HG02943 (cell line): ENCODE results near the gene PER3.
"Not testable (repeated sequence)": the region's sequence is repeated elsewhere in the genome, so short reads cannot be mapped to it uniquely, and the experiment has no call there.

Experiments used
- ATAC-seq: cut with Tn5 transposase; IDR thresholded peaks from one replicate; pipeline ENCODE4 v1.9.1; 2021; ENCODE audit warnings: mild to moderate bottlenecking, low read depth, moderate library complexity; ENCODE audit not compliant: unreplicated experiment

Gene PER3

GRCh38 chr1:7777591-7777990 lies 6.5 kb upstream of the PER3 start:
- no peak for ATAC-seq

GRCh38 chr1:7778133-7778628 lies 5.9 kb upstream of the PER3 start:
- no peak for ATAC-seq

GRCh38 chr1:7780976-7781375 lies 3.1 kb upstream of the PER3 start:
- no peak for ATAC-seq

- ATAC-seq: no peak
Observed at GRCh38 chr1:7781501-7781900, 2.6 kb upstream of the PER3 start.

- no peak for ATAC-seq
Observed at GRCh38 chr1:7781923-7782495, 2.1 kb upstream of the PER3 start.

- no peak for ATAC-seq
Observed at GRCh38 chr1:7783178-7783711, 846 bp upstream of the PER3 start.

GRCh38 chr1:7784492-7785071 lies 491 bp downstream of the PER3 start:
- no peak for ATAC-seq

GRCh38 chr1:7785108-7785507 lies 1.0 kb downstream of the PER3 start:
- ATAC-seq: no peak

- no peak for ATAC-seq
Observed at GRCh38 chr1:7786795-7787194, 2.7 kb downstream of the PER3 start.

GRCh38 chr1:7789828-7790227 lies 5.7 kb downstream of the PER3 start:
- no peak for ATAC-seq

GRCh38 chr1:7791027-7791426 lies 6.9 kb downstream of the PER3 start:
- ATAC-seq: not testable (repeated sequence)

- no peak for ATAC-seq
Observed at GRCh38 chr1:7795406-7795805, 11.3 kb downstream of the PER3 start.

- ATAC-seq: no peak
Observed at GRCh38 chr1:7805460-7805859, 21.4 kb downstream of the PER3 start.

- ATAC-seq: no peak
Observed at GRCh38 chr1:7808253-7808844, 24.3 kb downstream of the PER3 start.

GRCh38 chr1:7809742-7810141 lies 25.7 kb downstream of the PER3 start:
- no peak for ATAC-seq

GRCh38 chr1:7810395-7810794 lies 26.3 kb downstream of the PER3 start:
- ATAC-seq: no peak

GRCh38 chr1:7811476-7811875 lies 27.4 kb downstream of the PER3 start:
- no peak for ATAC-seq

- no peak for ATAC-seq
Observed at GRCh38 chr1:7813677-7814373, 29.7 kb downstream of the PER3 start.

- no peak for ATAC-seq
Observed at GRCh38 chr1:7821282-7821681, 37.2 kb downstream of the PER3 start.

- ATAC-seq: no peak
Observed at GRCh38 chr1:7824701-7825100, 40.6 kb downstream of the PER3 start.

GRCh38 chr1:7826363-7826762 lies 42.3 kb downstream of the PER3 start:
- ATAC-seq: no peak
